NCI-H1930 (cell line): Measurements from ENCODE around the gene MPZL3.

ENCODE experiments used
- DNase-seq, 2 experiments: peaks; one replicate each; lab custom pipeline; 2025; lab: John Stamatoyannopoulos, UW

MPZL3 gene

GRCh38 chr11:118264569-118265465, 12.7 kb upstream of the MPZL3 start:
- DNase-seq, result no peak

GRCh38 chr11:118263695-118264568, 11.8 kb upstream of the MPZL3 start, which contains the start of gene MPZL2:
MPZL2 (minus strand) TSS chr11:118264297; CDS start chr11:118264153, 144 bp downstream.
- DNase-seq, result no peak

- DNase-seq, result no peak
These were observed 10.9 kb upstream of the MPZL3 start for GRCh38 chr11:118263112-118263511.

GRCh38 chr11:118260353-118260752, 8.2 kb upstream of the MPZL3 start:
- no peak for DNase-seq

- DNase-seq, result no peak
These were observed 7.0 kb upstream of the MPZL3 start for GRCh38 chr11:118259138-118259537.

- no peak for DNase-seq
These were observed 6.2 kb upstream of the MPZL3 start for GRCh38 chr11:118258410-118258809.

- no peak for DNase-seq
These were observed 523 bp upstream of the MPZL3 start for GRCh38 chr11:118252688-118253087.

GRCh38 chr11:118247041-118247440, 5.1 kb downstream of the MPZL3 start:
- DNase-seq, result no peak

- no peak for DNase-seq
These were observed 6.1 kb downstream of the MPZL3 start for GRCh38 chr11:118245936-118246562.

GRCh38 chr11:118243993-118244762, 8.0 kb downstream of the MPZL3 start:
- no peak for DNase-seq

GRCh38 chr11:118243161-118243560, 9.0 kb downstream of the MPZL3 start:
- DNase-seq, result no peak

GRCh38 chr11:118241764-118242098, 10.4 kb downstream of the MPZL3 start:
- DNase-seq, result no peak

- DNase-seq, result no peak
These were observed 11.0 kb downstream of the MPZL3 start for GRCh38 chr11:118240999-118241763.

GRCh38 chr11:118239509-118240205, 12.5 kb downstream of the MPZL3 start:
- DNase-seq, result no peak

GRCh38 chr11:118238929-118239328, 13.2 kb downstream of the MPZL3 start:
- no peak for DNase-seq

- DNase-seq, result no peak
These were observed 13.7 kb downstream of the MPZL3 start for GRCh38 chr11:118238421-118238820.

- DNase-seq, result no peak
These were observed 16.0 kb downstream of the MPZL3 start for GRCh38 chr11:118236170-118236569.

GRCh38 chr11:118234833-118235232, 17.3 kb downstream of the MPZL3 start:
- no peak for DNase-seq

GRCh38 chr11:118233850-118234249, 18.3 kb downstream of the MPZL3 start:
- DNase-seq, result no peak

- no peak for DNase-seq
These were observed 18.8 kb downstream of the MPZL3 start for GRCh38 chr11:118233377-118233776.
